Measurements from ENCODE around the gene AQP5. TPM values are rescaled to one million over a fixed set of nuclear protein-coding genes. Genes with fewer than 3 reads are reported as not detected.

Gene AQP5
- total RNA-seq, 1 experiment from 2014 or later = 0.18 TPM

- no peak for DNase-seq
- H3K36me3 ChIP-seq = no peaks in the 10 kb centered on the region
- peaks cover under 1% of the 10 kb centered on the region; the same call in 1 of the 2 replicates for H3K4me1 ChIP-seq
- H3K27me3 ChIP-seq = no peaks in the 10 kb centered on the region
- H3K27ac ChIP-seq = no peak overlapping the region
- no peak overlapping the region for H3K4me3 ChIP-seq
- no peaks in the 10 kb centered on the region for H3K9me3 ChIP-seq (replicated peaks)
Observed at GRCh38 chr12:49951411-49952240, 10.0 kb upstream of the AQP5 start.

- no peaks in the 10 kb centered on the region for H3K36me3 ChIP-seq
- no peak for DNase-seq
- no peaks in the 10 kb centered on the region for H3K9me3 ChIP-seq (replicated peaks)
- H3K4me3 ChIP-seq = no peak overlapping the region
- no peaks in the 10 kb centered on the region for H3K27me3 ChIP-seq
- H3K4me1 ChIP-seq = peaks cover 3% of the 10 kb centered on the region; the same call in 1 of the 2 replicates
- no peak overlapping the region for H3K27ac ChIP-seq
Observed at GRCh38 chr12:49952391-49953055, 9.1 kb upstream of the AQP5 start.

GRCh38 chr12:49953151-49953550 is 8.5 kb upstream of the AQP5 start:
- Histone ChIP-seq H3K4me3 (no peak overlapping the region), H3K4me1 (peaks cover 3% of the 10 kb centered on the region; the same call in 1 of the 2 replicates), H3K9me3 (replicated peaks) (no peaks in the 10 kb centered on the region), H3K27me3 (no peaks in the 10 kb centered on the region), H3K36me3 (no peaks in the 10 kb centered on the region), H3K27ac (no peak overlapping the region)
- no peak for DNase-seq

GRCh38 chr12:49953961-49954846 is 7.5 kb upstream of the AQP5 start:
- Histone ChIP-seq H3K27ac (no peak overlapping the region), H3K27me3 (no peaks in the 10 kb centered on the region), H3K4me3 (no peak overlapping the region), H3K4me1 (peaks cover 5% of the 10 kb centered on the region), H3K9me3 (replicated peaks) (no peaks in the 10 kb centered on the region), H3K36me3 (no peaks in the 10 kb centered on the region)
- peak in 1 of 2 experiments; percentile 52 for DNase-seq

- no peak for DNase-seq
- no peaks in the 10 kb centered on the region for H3K27me3 ChIP-seq
Observed at GRCh38 chr12:49954863-49955830, 6.5 kb upstream of the AQP5 start.

GRCh38 chr12:49955899-49956662 is 5.6 kb upstream of the AQP5 start:
- Histone ChIP-seq H3K27me3 (no peaks in the 10 kb centered on the region), H3K4me1 (peaks cover 22% of the 10 kb centered on the region), H3K36me3 (no peaks in the 10 kb centered on the region), H3K27ac (no peak overlapping the region), H3K4me3 (no peak overlapping the region), H3K9me3 (replicated peaks) (no peaks in the 10 kb centered on the region)
- DNase-seq = no peak

More at GRCh38 chr12:49954863-49955830, 6.5 kb upstream of the AQP5 start:
- H3K27ac ChIP-seq = no peak overlapping the region
- peaks cover 15% of the 10 kb centered on the region for H3K4me1 ChIP-seq
- no peaks in the 10 kb centered on the region for H3K9me3 ChIP-seq (replicated peaks)
- no peaks in the 10 kb centered on the region for H3K36me3 ChIP-seq
- H3K4me3 ChIP-seq = no peak overlapping the region

GRCh38 chr12:49956663-49957569 is 4.8 kb upstream of the AQP5 start:
- DNase-seq = peak in 1 of 2 experiments; percentile 30
- Histone ChIP-seq H3K27me3 (no peaks in the 10 kb centered on the region), H3K4me1 (peaks cover 22% of the 10 kb centered on the region)

GRCh38 chr12:49957570-49957967 is 4.1 kb upstream of the AQP5 start:
- Histone ChIP-seq H3K4me1 (peaks cover 24% of the 10 kb centered on the region), H3K4me3 (no peak overlapping the region), H3K9me3 (replicated peaks) (no peaks in the 10 kb centered on the region), H3K27ac (no peak overlapping the region), H3K36me3 (no peaks in the 10 kb centered on the region), H3K27me3 (no peaks in the 10 kb centered on the region)
- DNase-seq = no peak

More at GRCh38 chr12:49956663-49957569, 4.8 kb upstream of the AQP5 start:
- Histone ChIP-seq H3K9me3 (replicated peaks) (no peaks in the 10 kb centered on the region), H3K27ac (no peak overlapping the region), H3K36me3 (no peaks in the 10 kb centered on the region), H3K4me3 (no peak overlapping the region)

- H3K27ac ChIP-seq = peak overlapping the region; percentile 64
- H3K36me3 ChIP-seq = no peaks in the 10 kb centered on the region
- peak; percentile 92 to 95 for DNase-seq
- no peaks in the 10 kb centered on the region for H3K9me3 ChIP-seq (replicated peaks)
- H3K4me1 ChIP-seq = peaks cover 33% of the 10 kb centered on the region
- H3K4me3 ChIP-seq = no peak overlapping the region
- H3K27me3 ChIP-seq = no peaks in the 10 kb centered on the region
Observed at GRCh38 chr12:49959685-49960473, 1.8 kb upstream of the AQP5 start.

GRCh38 chr12:49960474-49961110 is 1.1 kb upstream of the AQP5 start:
- Histone ChIP-seq H3K27me3 (no peaks in the 10 kb centered on the region), H3K4me1 (peaks cover 33% of the 10 kb centered on the region), H3K36me3 (no peaks in the 10 kb centered on the region), H3K27ac (peak overlapping the region; percentile 64), H3K4me3 (no peak overlapping the region), H3K9me3 (replicated peaks) (no peaks in the 10 kb centered on the region)
- no peak for DNase-seq

GRCh38 chr12:49961993-49962764 is 507 bp downstream of the AQP5 start:
- no peak for DNase-seq
- no peaks in the 10 kb centered on the region for H3K36me3 ChIP-seq
- no peaks in the 10 kb centered on the region for H3K9me3 ChIP-seq (replicated peaks)
- H3K27ac ChIP-seq = no peak overlapping the region
- H3K27me3 ChIP-seq = no peaks in the 10 kb centered on the region
- peaks cover 33% of the 10 kb centered on the region for H3K4me1 ChIP-seq
- no peak overlapping the region for H3K4me3 ChIP-seq
